Occipital lobe (tissue), 2 donors: Measurements from ENCODE around the gene GNG4. TPM values are rescaled to one million over a fixed set of nuclear protein-coding genes. Genes with fewer than 3 reads are reported as not detected.
A peak's percentile ranks its signal among the peaks of the same experiment; 100 is the strongest.
"Not testable (repeated sequence)": the region's sequence is repeated elsewhere in the genome, so short reads cannot be mapped to it uniquely, and the experiment has no call there.

Experiments
- DNase-seq: peaks from one replicate; lab custom pipeline; 2025; lab: John Stamatoyannopoulos, UW
- total RNA-seq: library from RNA; depleted of rRNA; stranded (reverse); fragments of >200 nt; gene quantifications from one replicate; pipeline ENCODE4 v1.2.3, GENCODE V29; 2014

The GNG4 gene
- total RNA-seq, 1 donor from 2014 or later: 31.5 TPM

- no peak for DNase-seq
Observed at GRCh38 chr1:235584973-235585372, 64.6 kb downstream of the GNG4 start.

GRCh38 chr1:235583511-235584001, 66.0 kb downstream of the GNG4 start:
- peak; percentile 12 for DNase-seq

GRCh38 chr1:235582130-235582529, 67.5 kb downstream of the GNG4 start:
- DNase-seq: no peak

GRCh38 chr1:235579891-235580290, 69.7 kb downstream of the GNG4 start:
- no peak for DNase-seq

GRCh38 chr1:235575597-235575996, 74.0 kb downstream of the GNG4 start:
- no peak for DNase-seq

GRCh38 chr1:235573880-235574279, 75.7 kb downstream of the GNG4 start:
- no peak for DNase-seq

GRCh38 chr1:235572971-235573370, 76.6 kb downstream of the GNG4 start:
- not testable (repeated sequence) for DNase-seq

GRCh38 chr1:235571482-235571881, 78.1 kb downstream of the GNG4 start:
- DNase-seq: no peak

GRCh38 chr1:235567812-235568503, 81.6 kb downstream of the GNG4 start:
- DNase-seq: no peak

GRCh38 chr1:235566084-235566483, 83.5 kb downstream of the GNG4 start:
- no peak for DNase-seq

- no peak for DNase-seq
Observed at GRCh38 chr1:235563513-235564061, 86.0 kb downstream of the GNG4 start.

- DNase-seq: no peak
Observed at GRCh38 chr1:235562589-235562988, 87.0 kb downstream of the GNG4 start.

- DNase-seq: no peak
Observed at GRCh38 chr1:235558621-235559169, 90.9 kb downstream of the GNG4 start.

- DNase-seq: no peak
Observed at GRCh38 chr1:235557495-235557894, 92.1 kb downstream of the GNG4 start.

- DNase-seq: no peak
Observed at GRCh38 chr1:235556807-235557206, 92.8 kb downstream of the GNG4 start.

- DNase-seq: no peak
Observed at GRCh38 chr1:235553112-235553551, 96.5 kb downstream of the GNG4 start.

GRCh38 chr1:235552146-235552716, 97.4 kb downstream of the GNG4 start:
- DNase-seq: no peak

GRCh38 chr1:235549351-235550139, 100.0 kb downstream of the GNG4 start:
- no peak for DNase-seq

GRCh38 chr1:235546369-235547155, 103.0 kb downstream of the GNG4 start:
- DNase-seq: not testable (repeated sequence)

- no peak for DNase-seq
Observed at GRCh38 chr1:235545292-235545930, 104.2 kb downstream of the GNG4 start.
